Immature natural killer cell (primary cell): Measurements from ENCODE around the gene OR2G2. TPM values are rescaled to one million over a fixed set of nuclear protein-coding genes. Genes with fewer than 3 reads are reported as not detected.

ENCODE experiments used
- DNase-seq, 3 donors: peaks; one replicate each; pipeline ENCODE4 v3.0.0; 2022; ENCODE audit warnings: mixed read lengths in 1 of 3
- H3K27ac Mint-ChIP-seq, 6 donors: one replicate each; pipeline ENCODE4 v1.8.0; 2020; ENCODE audit warnings: mixed read lengths in 6 of 6, mild to moderate bottlenecking in 5 of 6, inconsistent platforms in 4 of 6, moderate library complexity in 3 of 6
- H3K27me3 Mint-ChIP-seq, 3 donors: one replicate each; pipeline ENCODE4 v1.8.0; 2020 to 2021; ENCODE audit warnings: low read depth in 3 of 3, mild to moderate bottlenecking in 3 of 3, mixed read lengths in 3 of 3, moderate library complexity in 3 of 3, inconsistent platforms in 1 of 3
- H3K36me3 Mint-ChIP-seq, 3 donors: one replicate each; pipeline ENCODE4 v1.8.0; 2020; ENCODE audit warnings: mixed read lengths in 3 of 3, inconsistent platforms in 2 of 3, mild to moderate bottlenecking in 2 of 3
- H3K4me1 Mint-ChIP-seq, 2 donors: one replicate each; pipeline ENCODE4 v1.8.0; 2020; ENCODE audit warnings: inconsistent platforms in 2 of 2, mild to moderate bottlenecking in 2 of 2, mixed read lengths in 2 of 2, moderate library complexity in 1 of 2
- H3K4me3 Mint-ChIP-seq, 5 donors: one replicate each; pipeline ENCODE4 v1.8.0; 2020; ENCODE audit warnings: mild to moderate bottlenecking in 5 of 5, mixed read lengths in 5 of 5, inconsistent platforms in 3 of 5, moderate library complexity in 3 of 5
- H3K9me3 Mint-ChIP-seq, 6 donors: one replicate each; pipeline ENCODE4 v1.8.0; 2020; ENCODE audit warnings: mild to moderate bottlenecking in 6 of 6, mixed read lengths in 6 of 6, inconsistent platforms in 4 of 6, moderate library complexity in 3 of 6
- polyA plus RNA-seq, 3 donors: library from polyadenylated mRNA; unstranded; fragments of 300-500 nt; fragmentation: Illumina TruSeq; gene quantifications; one replicate each; pipeline ENCODE4 v1.2.3, GENCODE V29; 2021

The OR2G2 gene
- polyA plus RNA-seq, 3 donors from 2014 or later = not detected

DNA sequence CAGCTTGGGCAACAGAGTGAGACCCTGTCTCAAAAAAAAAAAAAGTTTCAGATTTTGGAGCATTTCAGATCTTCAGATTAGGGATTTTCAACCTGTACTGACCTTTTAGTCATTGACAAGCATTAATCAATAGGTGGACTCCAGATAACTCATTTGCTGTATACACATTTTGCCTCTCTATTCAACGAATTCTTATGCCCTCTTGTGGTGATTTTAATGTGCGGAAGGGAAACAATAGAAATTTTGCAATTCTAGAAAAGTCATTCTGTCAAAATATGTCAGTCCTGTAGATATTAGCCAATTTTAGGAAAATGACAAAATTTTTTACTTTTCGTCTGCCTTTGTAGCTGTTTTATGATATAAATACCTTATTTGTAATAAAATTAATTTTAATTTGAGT lies 11.6 kb upstream of the OR2G2 start:
- H3K36me3 Mint-ChIP-seq = no peaks in the 10 kb centered on the region
- no peak for DNase-seq

DNA sequence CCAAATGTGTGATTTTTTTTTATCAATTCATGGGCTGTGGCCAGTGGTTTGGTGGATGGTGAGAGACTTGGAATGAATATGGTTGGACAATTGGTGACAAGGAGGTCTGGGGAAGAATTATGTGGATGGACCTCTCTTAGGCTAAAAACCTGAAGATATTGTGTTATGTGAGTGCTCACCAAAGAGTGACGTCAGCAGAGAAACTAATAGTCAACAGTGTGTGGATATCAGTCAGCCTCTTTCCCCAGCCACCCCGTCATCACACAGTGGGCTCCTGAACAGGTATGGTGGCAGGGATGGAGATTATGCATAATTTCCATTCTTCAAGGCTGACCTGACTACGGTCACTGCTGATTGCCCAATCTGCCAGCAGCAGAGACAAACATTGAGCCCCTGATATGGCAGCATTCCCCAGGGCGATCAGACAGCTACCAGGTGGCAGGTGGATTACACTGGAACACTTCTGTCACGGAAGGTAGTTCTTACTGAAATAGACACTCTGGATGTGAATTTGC lies 9.2 kb upstream of the OR2G2 start:
- Mint-ChIP-seq H3K9me3 (no peaks in the 10 kb centered on the region), H3K36me3 (no peaks in the 10 kb centered on the region), H3K4me1 (no peaks in the 10 kb centered on the region), H3K27ac (no peak overlapping the region), H3K4me3 (no peak overlapping the region), H3K27me3 (peaks cover 0 to 2% (median 0%) of the 10 kb centered on the region in 3 donors)
- no peak for DNase-seq

More for the DNA sequence above, 11.6 kb upstream of the OR2G2 start:
- H3K4me3 Mint-ChIP-seq = no peak overlapping the region
- peaks cover 0 to 3% (median 0%) of the 10 kb centered on the region in 3 donors for H3K27me3 Mint-ChIP-seq
- H3K27ac Mint-ChIP-seq = no peak overlapping the region
- H3K4me1 Mint-ChIP-seq = no peaks in the 10 kb centered on the region
- peaks cover 0 to 6% (median 0%) of the 10 kb centered on the region in 6 donors for H3K9me3 Mint-ChIP-seq

DNA sequence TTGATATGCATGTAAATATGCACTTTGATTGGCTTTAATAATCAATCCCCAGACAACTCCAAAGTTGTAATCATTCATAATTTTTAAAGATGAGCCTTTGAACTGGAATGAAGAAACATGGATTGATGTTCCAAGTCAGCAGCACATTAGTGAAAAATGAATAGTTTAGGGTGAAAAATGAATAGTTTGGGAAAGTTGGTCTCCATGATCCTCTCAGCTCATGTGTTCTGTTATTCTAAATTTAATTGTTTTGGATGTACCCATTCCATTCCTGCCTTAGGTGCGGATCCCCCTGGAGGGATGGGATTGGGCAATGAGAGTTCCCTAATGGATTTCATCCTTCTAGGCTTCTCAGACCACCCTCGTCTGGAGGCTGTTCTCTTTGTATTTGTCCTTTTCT lies 17.1 kb downstream of the OR2G2 start, which contains the start of gene OR2G3:
Gene OR2G3 (plus strand): TSS at position 301 of the 400 bp plus-strand sequence. CDS start 0 bp downstream, at position 301.
- H3K27ac Mint-ChIP-seq = no peak within 1 kb of the TSS

DNA sequence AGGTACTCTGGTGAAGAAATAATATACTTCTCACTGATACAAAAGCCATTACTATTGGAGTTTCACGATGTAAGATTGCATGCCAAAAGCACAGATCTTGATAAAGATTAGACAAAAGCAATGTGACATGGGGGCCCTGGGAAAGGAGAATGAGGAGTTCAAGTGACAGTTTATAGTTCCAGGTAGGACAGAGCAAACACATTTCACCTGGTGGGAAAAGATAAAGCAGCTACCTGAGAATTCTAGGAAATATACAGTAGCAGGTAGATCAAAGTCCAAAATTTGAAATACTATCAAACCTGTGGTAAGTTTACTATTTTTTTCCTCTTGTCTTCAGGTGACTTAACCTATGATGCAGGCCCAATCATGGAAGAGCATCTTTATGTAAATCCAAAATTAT lies 25.2 kb downstream of the OR2G2 start:
- H3K36me3 Mint-ChIP-seq = no peaks in the 10 kb centered on the region
- no peaks in the 10 kb centered on the region for H3K4me1 Mint-ChIP-seq
- no peak for DNase-seq
- H3K9me3 Mint-ChIP-seq = peaks cover 0 to 6% (median 0%) of the 10 kb centered on the region in 6 donors
- no peak overlapping the region for H3K4me3 Mint-ChIP-seq
- no peak overlapping the region for H3K27ac Mint-ChIP-seq
- peaks cover 0 to 4% (median 0%) of the 10 kb centered on the region in 3 donors for H3K27me3 Mint-ChIP-seq

More for the DNA sequence above, 17.1 kb downstream of the OR2G2 start, which contains the start of gene OR2G3:
- no peak within 1 kb of the TSS for H3K4me3 Mint-ChIP-seq
- H3K4me1 Mint-ChIP-seq = no peaks in the 10 kb centered on the region
- peaks cover 0 to 10% (median 0%) of the 10 kb centered on the region in 6 donors for H3K9me3 Mint-ChIP-seq
- peaks cover 0 to 3% (median 0%) of the 10 kb centered on the region in 3 donors for H3K27me3 Mint-ChIP-seq
- no peaks in the 10 kb centered on the region for H3K36me3 Mint-ChIP-seq
- DNase-seq = no peak

DNA sequence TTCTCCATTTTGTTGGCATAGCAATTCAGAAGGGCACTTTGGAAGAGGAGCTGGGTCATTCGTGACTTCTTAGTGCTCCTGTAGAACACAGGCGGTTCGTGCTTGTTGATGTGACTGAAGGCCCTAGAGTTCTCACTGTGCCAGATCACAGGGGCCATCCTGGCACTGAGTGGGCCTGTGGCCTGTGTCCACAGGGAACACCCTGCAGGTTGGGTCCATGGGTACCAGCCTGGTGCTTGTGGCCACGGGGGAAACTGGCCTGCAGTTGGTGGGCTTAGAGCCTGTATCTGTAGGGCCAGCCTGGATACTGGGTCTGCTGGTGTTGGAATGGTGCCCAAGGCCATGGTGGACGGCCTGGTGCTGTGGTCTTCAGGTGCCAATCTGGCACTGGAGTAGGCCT lies 26.5 kb downstream of the OR2G2 start:
- no peaks in the 10 kb centered on the region for H3K36me3 Mint-ChIP-seq
- no peak overlapping the region for H3K4me3 Mint-ChIP-seq
- H3K27ac Mint-ChIP-seq = no peak overlapping the region
- DNase-seq = no peak
- peaks cover 0 to 6% (median 0%) of the 10 kb centered on the region in 6 donors for H3K9me3 Mint-ChIP-seq
- H3K4me1 Mint-ChIP-seq = no peaks in the 10 kb centered on the region
- peaks cover 0 to 2% (median 0%) of the 10 kb centered on the region in 3 donors for H3K27me3 Mint-ChIP-seq

DNA sequence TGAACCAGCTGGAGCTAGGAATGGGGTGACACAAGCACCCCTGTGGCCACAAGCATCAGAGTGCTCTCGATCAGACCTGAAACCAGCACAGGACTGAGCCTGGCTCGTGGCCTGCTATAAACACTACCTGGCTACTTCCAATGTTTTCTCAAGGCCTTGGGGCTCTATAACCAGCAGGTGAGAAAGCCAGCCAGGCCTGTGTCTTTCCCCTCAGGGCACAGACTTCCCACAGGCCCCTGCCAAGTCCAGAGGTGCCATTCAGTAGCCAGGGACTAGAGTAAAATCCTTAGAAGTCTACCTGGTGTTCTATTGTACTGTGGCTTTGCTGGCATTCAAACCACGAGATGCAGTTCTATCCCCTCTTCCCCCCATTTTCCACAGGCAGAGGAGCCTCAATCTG lies 39.8 kb downstream of the OR2G2 start:
- peaks cover 0 to 4% (median 2%) of the 10 kb centered on the region in 3 donors for H3K27me3 Mint-ChIP-seq
- H3K9me3 Mint-ChIP-seq = peaks cover 0 to 8% (median 4%) of the 10 kb centered on the region in 6 donors
- no peak overlapping the region for H3K4me3 Mint-ChIP-seq
- DNase-seq = no peak
- no peaks in the 10 kb centered on the region for H3K36me3 Mint-ChIP-seq
- no peaks in the 10 kb centered on the region for H3K4me1 Mint-ChIP-seq
- H3K27ac Mint-ChIP-seq = no peak overlapping the region

DNA sequence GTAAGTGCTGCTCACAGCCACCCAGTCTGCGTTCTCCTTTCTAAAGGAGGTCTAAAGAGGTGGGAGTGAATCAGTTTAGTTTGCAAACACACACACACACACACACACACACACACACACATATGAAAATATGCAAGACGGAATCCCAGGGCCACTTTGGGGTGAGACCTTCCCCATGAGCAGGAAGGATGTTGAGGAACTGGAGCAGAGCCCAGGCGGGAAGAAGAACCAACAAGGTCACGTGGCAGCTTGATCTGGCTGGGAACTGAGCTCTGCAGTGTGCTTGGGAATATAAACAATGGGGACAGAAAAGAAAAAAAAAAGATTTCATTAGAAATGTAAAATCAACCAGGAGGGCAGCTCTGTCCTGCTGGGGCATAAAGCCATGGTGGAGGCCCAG lies 49.9 kb downstream of the OR2G2 start:
- peaks cover 2 to 5% of the 10 kb centered on the region in 2 donors for H3K4me1 Mint-ChIP-seq
- peaks cover 0 to 14% (median 5%) of the 10 kb centered on the region in 6 donors for H3K9me3 Mint-ChIP-seq
- H3K27ac Mint-ChIP-seq = no peak overlapping the region
- no peaks in the 10 kb centered on the region for H3K36me3 Mint-ChIP-seq
- no peak overlapping the region for H3K4me3 Mint-ChIP-seq
- DNase-seq = no peak
- peaks cover 5 to 7% (median 5%) of the 10 kb centered on the region in 3 donors for H3K27me3 Mint-ChIP-seq

DNA sequence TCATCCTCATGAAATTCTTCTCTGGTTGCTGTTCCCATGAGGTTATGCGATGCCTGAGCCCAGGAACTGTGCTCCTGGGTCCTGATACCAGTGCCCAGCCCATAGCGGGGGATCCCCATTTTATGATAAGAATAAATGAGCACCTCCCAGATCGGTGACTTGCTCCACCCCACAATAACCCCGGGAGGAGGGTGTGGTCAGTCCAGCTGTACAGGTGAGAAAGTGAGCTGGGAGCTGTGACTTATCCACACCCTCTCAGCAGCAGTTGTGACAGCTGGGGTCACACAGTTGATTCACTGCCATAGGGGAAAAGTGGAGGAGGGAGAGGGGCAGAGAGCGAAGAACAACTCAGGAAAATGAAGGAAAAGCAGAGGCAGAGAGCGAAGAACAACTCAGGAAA lies 50.6 kb downstream of the OR2G2 start:
- no peak for DNase-seq
- peaks cover 0 to 14% (median 5%) of the 10 kb centered on the region in 6 donors for H3K9me3 Mint-ChIP-seq
- no peak overlapping the region for H3K27ac Mint-ChIP-seq
- no peaks in the 10 kb centered on the region for H3K36me3 Mint-ChIP-seq
- peak overlapping the region in 4 of 5 donors; percentile 6 to 70 (median 36) for H3K4me3 Mint-ChIP-seq
- H3K27me3 Mint-ChIP-seq = peaks cover 4 to 7% (median 5%) of the 10 kb centered on the region in 3 donors
- peaks cover 2 to 5% of the 10 kb centered on the region in 2 donors for H3K4me1 Mint-ChIP-seq

Other genes with a start within 250 kb of the OR2G2 start
- gene NLRP3, start 172.2 kb upstream of the OR2G2 start, polyA plus RNA-seq = 1 to 10 TPM in 2 of 3 donors, not detected in 1; 1.0 to 1.5 TPM
- not detected for gene OR2B11, start 130.3 kb upstream of the OR2G2 start, polyA plus RNA-seq
- gene OR2C3, start 51.9 kb upstream of the OR2G2 start, polyA plus RNA-seq = not detected
- under 1 TPM in 2 of 3 donors, not detected in 1; 0.07 to 0.32 TPM for gene GCSAML, start 39.2 kb upstream of the OR2G2 start, polyA plus RNA-seq
- gene OR2G3, start 17.2 kb downstream of the OR2G2 start, polyA plus RNA-seq = not detected
- gene OR13G1, start 91.4 kb downstream of the OR2G2 start, polyA plus RNA-seq = not detected
- not detected for gene OR6F1, start 128.3 kb downstream of the OR2G2 start, polyA plus RNA-seq
- not detected for gene OR14K1, start 150.3 kb downstream of the OR2G2 start, polyA plus RNA-seq
- not detected for gene OR14A2, start 159.8 kb downstream of the OR2G2 start, polyA plus RNA-seq
- gene OR1C1, start 172.2 kb downstream of the OR2G2 start, polyA plus RNA-seq = not detected
- gene OR14A16, start 235.8 kb downstream of the OR2G2 start, polyA plus RNA-seq = not detected